Peyer's patch (tissue), 4 donors: ENCODE data around the gene LDLRAD3. TPM values are rescaled to one million over a fixed set of nuclear protein-coding genes. Genes with fewer than 3 reads are reported as not detected.
"Not testable (repeated sequence)": the region's sequence is repeated elsewhere in the genome, so short reads cannot be mapped to it uniquely, and the experiment has no call there.

Source experiments
- DNase-seq, 3 donors: peaks; one replicate each; pipeline ENCODE4 v3.0.0-alpha.2; 2017 to 2019
- H3K27ac ChIP-seq, 4 donors: fragments of 200-600 bp; sonication (generic); one replicate each; pipeline ENCODE4 v1.5.1; 2016 to 2019
- H3K27me3 ChIP-seq, 2 donors: fragments of 200-600 bp; sonication (generic); one replicate each; pipeline ENCODE4 v1.5.1; 2019
- H3K36me3 ChIP-seq, 3 donors: fragments of 200-600 bp; sonication (generic); one replicate each; pipeline ENCODE4 v1.5.1; 2016 to 2019
- H3K4me1 ChIP-seq, 4 donors: fragments of 200-600 bp; sonication (generic); one replicate each; pipeline ENCODE4 v1.5.1; 2016 to 2019
- H3K4me3 ChIP-seq, 4 donors: fragments of 200-600 bp; sonication (generic); 1 replicate in 3 of 4; 2 replicates in 1 of 4; pipeline ENCODE4 v1.5.1; 2016 to 2019; ENCODE audit warnings: mild to moderate bottlenecking in 1 of 4
- H3K9me3 ChIP-seq, 4 donors: fragments of 200-600 bp; sonication (generic); one replicate each; pipeline ENCODE4 v1.5.1; 2016 to 2019; ENCODE audit warnings: mild to moderate bottlenecking in 1 of 4
- POLR2A ChIP-seq, 2 donors: fragments of 450-650 bp; IDR thresholded peaks; one replicate each; pipeline ENCODE4 v1.5.1; 2017; ENCODE audit warnings: antibody characterized with exemption in 2 of 2, mild to moderate bottlenecking in 2 of 2, moderate library complexity in 2 of 2
- total RNA-seq, 4 donors: library from RNA; depleted of rRNA; stranded (reverse); fragments of >200 nt; gene quantifications; one replicate each; pipeline ENCODE4 v1.1.0, GENCODE V29; 2016
- TF ChIP-seq, protein P1 (sequence below), 6 experiments: fragments of 450-650 bp in 4 of 6; fragments of 200-600 bp in 2 of 6; sonication (generic) in 1 of 6; IDR thresholded peaks; one replicate each; pipeline ENCODE4 v1.5.1; 2017 to 2019; ENCODE audit warnings: antibody characterized with exemption in 6 of 6, mild to moderate bottlenecking in 3 of 6, moderate library complexity in 1 of 6

LDLRAD3 gene
- total RNA-seq, 4 donors from 2014 or later, result 1.2 to 14.0 (median 4.8) TPM

DNA sequence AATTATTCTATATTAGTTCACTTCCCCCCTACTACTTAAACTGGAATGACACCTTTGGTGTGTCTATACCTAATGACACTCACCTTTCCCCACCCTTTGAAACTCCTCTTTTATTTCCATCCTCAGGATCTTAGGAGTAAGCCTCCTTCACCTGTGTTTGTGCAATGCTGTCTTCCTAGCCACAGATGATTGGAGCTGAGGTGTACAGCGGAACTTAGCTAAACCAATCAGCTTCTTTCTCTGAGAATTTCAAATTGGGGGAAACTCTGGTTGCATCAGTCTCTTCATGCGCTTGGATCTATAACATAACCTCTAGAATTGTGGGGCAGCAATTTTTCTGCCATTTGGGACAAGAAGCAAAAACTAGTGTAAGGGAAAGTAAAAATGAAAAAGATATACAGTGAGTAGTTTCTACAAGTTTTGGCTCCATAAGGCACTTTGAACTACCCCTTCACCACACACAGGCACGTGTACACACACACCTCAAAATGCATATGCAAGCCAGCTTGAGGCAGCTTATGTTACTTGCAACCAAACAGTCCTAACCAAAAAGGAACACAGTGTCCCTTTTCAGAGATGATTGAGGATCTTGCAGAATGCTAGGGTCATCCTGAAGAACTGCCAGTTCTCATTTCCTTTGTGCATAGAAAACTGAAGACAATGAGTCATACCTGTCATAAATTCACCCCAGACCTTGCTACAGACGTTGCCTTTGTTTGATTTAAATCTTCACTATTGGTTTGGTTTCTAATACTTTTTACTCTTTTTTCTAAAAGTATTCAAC lies 36.0 kb upstream of the LDLRAD3 start:
- H3K36me3 ChIP-seq, result no peaks in the 10 kb centered on the region
- DNase-seq, result peak in 1 of 3 donors; percentile 49
- no peaks in the 10 kb centered on the region for H3K4me1 ChIP-seq
- TF ChIP-seq, protein P1, sequence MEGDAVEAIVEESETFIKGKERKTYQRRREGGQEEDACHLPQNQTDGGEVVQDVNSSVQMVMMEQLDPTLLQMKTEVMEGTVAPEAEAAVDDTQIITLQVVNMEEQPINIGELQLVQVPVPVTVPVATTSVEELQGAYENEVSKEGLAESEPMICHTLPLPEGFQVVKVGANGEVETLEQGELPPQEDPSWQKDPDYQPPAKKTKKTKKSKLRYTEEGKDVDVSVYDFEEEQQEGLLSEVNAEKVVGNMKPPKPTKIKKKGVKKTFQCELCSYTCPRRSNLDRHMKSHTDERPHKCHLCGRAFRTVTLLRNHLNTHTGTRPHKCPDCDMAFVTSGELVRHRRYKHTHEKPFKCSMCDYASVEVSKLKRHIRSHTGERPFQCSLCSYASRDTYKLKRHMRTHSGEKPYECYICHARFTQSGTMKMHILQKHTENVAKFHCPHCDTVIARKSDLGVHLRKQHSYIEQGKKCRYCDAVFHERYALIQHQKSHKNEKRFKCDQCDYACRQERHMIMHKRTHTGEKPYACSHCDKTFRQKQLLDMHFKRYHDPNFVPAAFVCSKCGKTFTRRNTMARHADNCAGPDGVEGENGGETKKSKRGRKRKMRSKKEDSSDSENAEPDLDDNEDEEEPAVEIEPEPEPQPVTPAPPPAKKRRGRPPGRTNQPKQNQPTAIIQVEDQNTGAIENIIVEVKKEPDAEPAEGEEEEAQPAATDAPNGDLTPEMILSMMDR (IDR thresholded peaks at IDR 0.05), result no peak
- TF ChIP-seq POLR2A (IDR thresholded peaks at IDR 0.05), result no peak
- no peak overlapping the region for H3K4me3 ChIP-seq
- peak overlapping the region in 3 of 4 donors; percentile 20 to 45 (median 39) for H3K27ac ChIP-seq
- H3K9me3 ChIP-seq, result peaks cover 0 to 2% (median 0%) of the 10 kb centered on the region in 4 donors
- no peaks in the 10 kb centered on the region for H3K27me3 ChIP-seq

DNA sequence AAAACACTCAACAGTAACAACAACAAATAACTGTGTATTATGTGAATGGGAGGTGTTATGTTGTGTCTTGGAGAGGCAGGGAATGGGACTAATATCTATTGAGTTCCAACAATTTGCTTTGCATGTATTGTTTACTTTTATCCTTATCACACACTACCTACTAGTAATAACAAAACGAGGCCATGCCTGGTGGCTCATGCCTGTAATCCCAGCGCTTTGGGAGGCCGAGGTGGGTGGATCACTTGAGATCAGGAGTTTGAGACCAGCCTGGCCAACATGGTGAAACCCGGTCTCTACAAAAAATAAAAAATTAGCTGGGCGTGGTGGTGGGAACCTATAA lies 35.5 kb upstream of the LDLRAD3 start:
- H3K4me1 ChIP-seq, DNase-seq, H3K4me3 ChIP-seq, H3K27me3 ChIP-seq, H3K9me3 ChIP-seq, H3K36me3 ChIP-seq: not testable (repeated sequence)
- H3K27ac ChIP-seq, result peak overlapping the region in 3 of 4 donors; percentile 20 to 45 (median 39)

DNA sequence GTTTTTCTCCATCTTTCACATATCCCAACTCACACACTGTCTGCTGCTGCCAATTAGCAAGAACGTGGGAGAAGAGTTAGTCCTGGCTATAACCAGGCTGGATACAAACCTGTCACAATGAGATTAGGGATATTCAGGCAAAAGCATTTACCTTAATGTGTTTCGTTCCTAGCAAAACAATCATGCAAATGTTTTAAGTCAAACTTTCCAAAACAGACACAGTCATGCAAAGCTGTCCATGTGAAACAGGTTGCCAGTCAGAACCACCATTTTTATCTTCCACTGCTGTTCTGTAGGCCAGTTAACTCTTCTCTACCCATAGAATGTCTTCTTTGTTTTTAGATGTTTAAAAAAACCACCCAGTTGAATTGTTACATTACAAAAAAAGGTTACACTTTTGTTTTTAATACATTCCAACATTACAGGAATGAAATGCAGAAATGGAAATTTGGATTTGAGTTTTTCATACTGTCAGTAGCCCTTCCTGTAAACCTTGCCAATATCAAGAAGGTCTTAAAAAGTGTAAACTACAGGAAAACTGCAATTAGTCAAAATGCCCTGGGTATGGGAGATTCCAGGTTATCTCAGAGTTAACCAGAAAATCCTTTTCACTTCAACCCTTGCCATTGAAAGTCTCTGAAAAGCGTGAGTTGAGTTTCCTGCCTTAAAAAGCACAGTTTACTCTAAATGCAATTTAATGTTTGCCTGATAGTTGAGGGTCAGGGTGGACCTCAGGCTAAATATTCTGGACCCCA lies 34.2 kb upstream of the LDLRAD3 start:
- TF ChIP-seq, protein P1 (IDR thresholded peaks at IDR 0.05), result no peak
- no peak for TF ChIP-seq POLR2A (IDR thresholded peaks at IDR 0.05)
- Histone ChIP-seq H3K4me3 (no peak overlapping the region), H3K4me1 (no peaks in the 10 kb centered on the region), H3K27me3 (no peaks in the 10 kb centered on the region), H3K27ac (no peak overlapping the region), H3K36me3 (no peaks in the 10 kb centered on the region), H3K9me3 (no peaks in the 10 kb centered on the region)
- no peak for DNase-seq

- Histone ChIP-seq H3K4me3 (no peak overlapping the region), H3K27me3 (no peaks in the 10 kb centered on the region), H3K36me3 (no peaks in the 10 kb centered on the region), H3K4me1 (no peaks in the 10 kb centered on the region), H3K27ac (no peak overlapping the region), H3K9me3 (no peaks in the 10 kb centered on the region)
- DNase-seq, result no peak
- TF ChIP-seq, protein P1 (IDR thresholded peaks at IDR 0.05), result no peak
- no peak for TF ChIP-seq POLR2A (IDR thresholded peaks at IDR 0.05)
These were observed 32.8 kb upstream of the LDLRAD3 start for GRCh38 chr11:35911013-35911412.

- H3K4me1 ChIP-seq, result no peaks in the 10 kb centered on the region
- no peak for DNase-seq
- H3K27ac ChIP-seq, result no peak overlapping the region
These were observed 32.2 kb upstream of the LDLRAD3 start for GRCh38 chr11:35911616-35912165.

GRCh38 chr11:35912436-35912835 lies 31.4 kb upstream of the LDLRAD3 start:
- not testable (repeated sequence) for H3K4me1 ChIP-seq, H3K9me3 ChIP-seq, H3K36me3 ChIP-seq, H3K4me3 ChIP-seq, H3K27ac ChIP-seq, DNase-seq, H3K27me3 ChIP-seq

More at GRCh38 chr11:35911616-35912165, 32.2 kb upstream of the LDLRAD3 start:
- H3K27me3 ChIP-seq, result no peaks in the 10 kb centered on the region
- no peak for TF ChIP-seq POLR2A (IDR thresholded peaks at IDR 0.05)
- TF ChIP-seq, protein P1 (IDR thresholded peaks at IDR 0.05), result no peak
- H3K36me3 ChIP-seq, result no peaks in the 10 kb centered on the region
- H3K9me3 ChIP-seq, result no peaks in the 10 kb centered on the region
- H3K4me3 ChIP-seq, result no peak overlapping the region
